ENCODE results near the gene SLC10A7.

- TF ChIP-seq TEAD4 (IDR thresholded peaks at IDR 0.05; ENCODE audit: low read depth, low read length) (no peak), CTCF (IDR thresholded peaks at IDR 0.05; ENCODE audit: control extremely low read depth in 1 of 3, insufficient read depth in 1 of 3, low read depth in 1 of 3, low read length in 3 of 3) (no peak), SIX5 (IDR thresholded peaks at IDR 0.05; ENCODE audit: low read depth, low read length) (no peak), TCF12 (IDR thresholded peaks at IDR 0.05; ENCODE audit: low read depth, low read length) (no peak), RAD21 (IDR thresholded peaks at IDR 0.05 in 1 of 2, conservative IDR thresholded peaks at IDR 0.05 in 1 of 2; ENCODE audit: low read depth in 2 of 2, low read length in 2 of 2) (no peak), CREB1 (IDR thresholded peaks at IDR 0.05) (no peak), POLR2A (IDR thresholded peaks at IDR 0.05; ENCODE audit: control extremely low read depth in 1 of 2, low read depth in 2 of 2, low read length in 2 of 2) (no peak), EZH2 (IDR thresholded peaks at IDR 0.05; ENCODE audit: low read depth, low read length, severe bottlenecking) (no peak), CEBPB (IDR thresholded peaks at IDR 0.05; ENCODE audit: low read depth, low read length) (no peak), POLR2AphosphoS5 (IDR thresholded peaks at IDR 0.05; ENCODE audit: low read depth, low read length) (no peak), CHD2 (IDR thresholded peaks at IDR 0.05; ENCODE audit: low read length) (no peak)
- TF ChIP-seq, protein P1, sequence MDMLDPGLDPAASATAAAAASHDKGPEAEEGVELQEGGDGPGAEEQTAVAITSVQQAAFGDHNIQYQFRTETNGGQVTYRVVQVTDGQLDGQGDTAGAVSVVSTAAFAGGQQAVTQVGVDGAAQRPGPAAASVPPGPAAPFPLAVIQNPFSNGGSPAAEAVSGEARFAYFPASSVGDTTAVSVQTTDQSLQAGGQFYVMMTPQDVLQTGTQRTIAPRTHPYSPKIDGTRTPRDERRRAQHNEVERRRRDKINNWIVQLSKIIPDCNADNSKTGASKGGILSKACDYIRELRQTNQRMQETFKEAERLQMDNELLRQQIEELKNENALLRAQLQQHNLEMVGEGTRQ (IDR thresholded peaks at IDR 0.05; ENCODE audit: low read length), result no peak
These were observed 153.5 kb downstream of the SLC10A7 start for GRCh38 chr4:146368209-146368608.
